22Rv1 (cell line): ENCODE results near the gene USP6NL.

ENCODE experiments used
- ZFX ChIP-seq: fragments of 450-650 bp; IDR thresholded peaks from 2 replicates; pipeline ENCODE4 v1.6.1; 2017; ENCODE audit warnings: antibody characterized with exemption, borderline replicate concordance
- TF ChIP-seq, protein P1 (sequence below): fragments of 450-650 bp; IDR thresholded peaks from 2 replicates; pipeline ENCODE4 v1.5.1; 2017; ENCODE audit warnings: mild to moderate bottlenecking

- TF ChIP-seq, protein P1, sequence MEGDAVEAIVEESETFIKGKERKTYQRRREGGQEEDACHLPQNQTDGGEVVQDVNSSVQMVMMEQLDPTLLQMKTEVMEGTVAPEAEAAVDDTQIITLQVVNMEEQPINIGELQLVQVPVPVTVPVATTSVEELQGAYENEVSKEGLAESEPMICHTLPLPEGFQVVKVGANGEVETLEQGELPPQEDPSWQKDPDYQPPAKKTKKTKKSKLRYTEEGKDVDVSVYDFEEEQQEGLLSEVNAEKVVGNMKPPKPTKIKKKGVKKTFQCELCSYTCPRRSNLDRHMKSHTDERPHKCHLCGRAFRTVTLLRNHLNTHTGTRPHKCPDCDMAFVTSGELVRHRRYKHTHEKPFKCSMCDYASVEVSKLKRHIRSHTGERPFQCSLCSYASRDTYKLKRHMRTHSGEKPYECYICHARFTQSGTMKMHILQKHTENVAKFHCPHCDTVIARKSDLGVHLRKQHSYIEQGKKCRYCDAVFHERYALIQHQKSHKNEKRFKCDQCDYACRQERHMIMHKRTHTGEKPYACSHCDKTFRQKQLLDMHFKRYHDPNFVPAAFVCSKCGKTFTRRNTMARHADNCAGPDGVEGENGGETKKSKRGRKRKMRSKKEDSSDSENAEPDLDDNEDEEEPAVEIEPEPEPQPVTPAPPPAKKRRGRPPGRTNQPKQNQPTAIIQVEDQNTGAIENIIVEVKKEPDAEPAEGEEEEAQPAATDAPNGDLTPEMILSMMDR: no peak
- TF ChIP-seq ZFX: no peak
These were observed 8.4 kb downstream of the USP6NL start for GRCh38 chr10:11602919-11603523.
